ENCODE measurements around the gene B4GALT1.
"Not testable (repeated sequence)": the region's sequence is repeated elsewhere in the genome, so short reads cannot be mapped to it uniquely, and the experiment has no call there.

The B4GALT1 gene

DNA sequence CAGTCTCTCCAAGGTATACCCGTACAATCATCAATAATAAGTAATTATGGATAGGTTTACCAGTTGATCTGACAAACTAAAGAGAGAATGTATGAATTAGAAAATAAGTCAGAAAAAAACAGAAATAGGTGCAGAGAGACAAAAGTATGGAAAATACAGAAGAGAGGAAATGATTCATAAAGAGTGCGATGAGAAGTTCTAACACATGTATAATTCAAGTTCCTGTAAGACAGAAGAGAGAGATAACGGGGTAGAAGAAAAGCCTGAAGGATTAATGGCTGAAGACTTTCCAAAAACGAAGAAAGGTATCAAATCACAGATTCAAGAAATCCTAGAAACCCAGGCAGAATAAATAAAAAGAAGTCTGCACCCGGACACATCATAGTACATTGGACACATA is 74.5 kb downstream of the B4GALT1 start:
- DNase-seq = no peak

DNA sequence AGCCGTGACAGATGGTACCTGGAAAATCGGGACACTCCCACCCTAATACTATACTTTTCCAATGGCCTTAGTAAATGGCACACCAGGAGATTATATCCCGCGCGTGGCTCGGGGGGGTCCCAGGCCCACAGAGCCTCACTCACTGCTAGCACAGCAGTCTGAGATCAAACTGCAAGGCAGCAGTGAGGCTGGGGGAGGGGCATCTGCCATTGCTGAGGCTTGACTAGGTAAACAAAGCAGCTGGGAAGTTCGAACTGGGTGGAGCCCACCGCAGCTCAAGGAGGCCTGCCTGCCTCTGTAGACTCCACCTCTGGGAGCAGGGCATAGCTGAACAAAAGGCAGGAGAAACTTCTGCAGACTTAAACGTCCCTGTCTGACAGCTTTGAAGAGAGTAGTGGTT is 81.5 kb downstream of the B4GALT1 start:
- DNase-seq = not testable (repeated sequence)

DNA sequence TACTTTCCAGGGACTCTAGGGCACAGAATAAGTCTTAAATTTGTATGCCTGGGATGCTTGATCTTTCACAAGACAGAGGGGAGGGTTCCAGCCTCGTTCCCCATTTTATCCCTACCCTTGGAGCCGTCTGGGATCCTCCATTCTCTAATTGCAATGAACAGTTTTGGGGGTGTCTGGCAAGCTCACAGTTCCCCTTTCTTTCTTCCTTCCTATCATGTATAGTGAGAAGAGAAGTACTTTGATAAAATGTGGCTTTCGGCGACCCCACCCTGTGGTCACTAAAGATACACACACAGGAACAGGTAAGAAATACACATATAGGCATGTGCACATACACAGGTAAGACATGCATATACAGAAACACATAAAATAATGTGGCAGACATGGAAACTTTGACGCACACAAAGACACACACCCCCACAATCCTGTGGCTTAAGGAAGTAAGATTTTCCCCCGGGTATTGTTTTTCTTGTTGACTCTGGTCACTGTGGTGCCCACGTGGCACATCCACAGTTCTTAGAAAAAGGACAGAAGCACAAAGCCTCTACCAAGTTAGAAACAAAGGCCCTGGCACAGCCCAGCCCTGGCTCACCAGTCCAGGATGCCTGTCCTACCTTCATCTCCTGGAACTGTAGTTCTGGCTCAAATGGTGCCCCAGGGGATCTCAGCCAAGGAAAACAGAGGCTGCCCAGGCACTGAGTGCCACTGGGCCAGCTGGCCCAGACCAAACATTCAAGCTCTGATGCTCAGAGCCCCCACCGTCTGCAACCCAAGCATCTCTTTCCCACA is 84.4 kb downstream of the B4GALT1 start:
- no peak for DNase-seq

DNA sequence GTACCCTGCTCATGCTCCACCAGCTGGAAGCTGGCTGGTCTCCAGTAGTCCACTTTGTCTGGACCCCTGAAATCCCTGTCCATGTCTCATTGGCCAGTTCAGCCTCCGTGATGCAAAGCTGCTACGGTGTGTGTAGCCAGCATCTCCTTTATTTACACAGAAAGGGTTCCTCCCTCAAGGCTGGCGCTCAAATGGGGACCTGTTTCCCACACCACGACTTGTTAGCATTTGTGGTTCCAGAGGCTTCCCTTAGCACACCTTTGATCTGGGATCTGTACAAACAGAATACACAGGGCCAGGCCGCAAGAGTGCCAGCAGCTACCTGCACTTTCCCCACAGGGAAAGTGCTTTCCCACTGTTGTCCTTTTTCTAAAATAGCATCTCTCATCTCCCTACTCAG is 85.0 kb downstream of the B4GALT1 start:
- DNase-seq = no peak

DNA sequence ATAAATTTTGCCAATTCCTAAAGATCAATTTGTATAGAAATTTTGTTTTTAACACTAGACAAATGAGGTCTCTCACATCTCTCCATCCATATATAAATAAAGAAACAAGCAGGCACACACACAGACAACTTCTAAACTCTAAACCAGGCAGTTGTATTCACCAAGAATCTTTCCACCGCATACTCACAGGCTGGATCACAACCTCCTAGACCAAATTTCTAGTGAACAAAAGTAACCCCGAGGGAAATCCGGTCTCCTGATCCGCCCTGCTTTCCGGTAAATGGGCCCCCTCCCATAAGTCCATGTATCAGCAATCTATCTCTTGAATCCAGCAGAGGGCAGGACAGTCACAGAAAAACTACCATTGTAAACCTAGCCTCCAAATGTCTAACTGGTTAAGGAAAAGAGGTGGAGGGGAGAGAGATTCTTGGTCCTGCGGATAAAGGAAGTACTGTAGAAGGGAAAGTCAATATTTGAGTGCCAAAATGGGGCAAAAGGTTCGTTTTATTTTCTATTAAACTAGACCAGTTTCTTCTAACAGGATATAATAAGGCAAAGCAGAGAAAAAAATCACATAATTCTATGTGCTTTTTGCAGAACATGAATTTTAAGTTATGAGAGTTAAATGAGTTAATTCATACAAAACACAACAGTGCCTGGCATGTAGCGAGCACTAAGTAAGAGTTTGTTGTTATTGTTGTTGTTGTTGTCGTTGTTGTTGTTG is 85.8 kb downstream of the B4GALT1 start:
- peak; percentile 68 for DNase-seq

DNA sequence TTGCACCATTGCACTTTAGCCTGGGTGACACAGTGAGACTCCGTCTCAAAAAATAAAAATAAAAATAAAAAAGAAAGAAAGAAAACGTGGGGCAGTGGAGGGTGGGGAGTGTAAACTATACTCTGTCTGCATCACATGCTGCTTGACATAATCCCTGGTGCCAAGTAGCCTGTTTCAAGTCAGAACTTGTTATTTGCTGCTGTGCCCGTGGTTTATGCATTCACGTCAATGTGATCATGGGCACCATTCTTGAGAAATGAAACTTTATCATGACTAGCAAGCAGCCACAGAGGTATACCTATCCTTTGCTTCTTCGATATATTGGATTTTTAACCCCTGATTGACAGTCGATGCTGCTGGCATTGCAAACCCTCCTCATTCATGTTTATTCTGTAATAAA is 86.6 kb downstream of the B4GALT1 start:
- no peak for DNase-seq

DNA sequence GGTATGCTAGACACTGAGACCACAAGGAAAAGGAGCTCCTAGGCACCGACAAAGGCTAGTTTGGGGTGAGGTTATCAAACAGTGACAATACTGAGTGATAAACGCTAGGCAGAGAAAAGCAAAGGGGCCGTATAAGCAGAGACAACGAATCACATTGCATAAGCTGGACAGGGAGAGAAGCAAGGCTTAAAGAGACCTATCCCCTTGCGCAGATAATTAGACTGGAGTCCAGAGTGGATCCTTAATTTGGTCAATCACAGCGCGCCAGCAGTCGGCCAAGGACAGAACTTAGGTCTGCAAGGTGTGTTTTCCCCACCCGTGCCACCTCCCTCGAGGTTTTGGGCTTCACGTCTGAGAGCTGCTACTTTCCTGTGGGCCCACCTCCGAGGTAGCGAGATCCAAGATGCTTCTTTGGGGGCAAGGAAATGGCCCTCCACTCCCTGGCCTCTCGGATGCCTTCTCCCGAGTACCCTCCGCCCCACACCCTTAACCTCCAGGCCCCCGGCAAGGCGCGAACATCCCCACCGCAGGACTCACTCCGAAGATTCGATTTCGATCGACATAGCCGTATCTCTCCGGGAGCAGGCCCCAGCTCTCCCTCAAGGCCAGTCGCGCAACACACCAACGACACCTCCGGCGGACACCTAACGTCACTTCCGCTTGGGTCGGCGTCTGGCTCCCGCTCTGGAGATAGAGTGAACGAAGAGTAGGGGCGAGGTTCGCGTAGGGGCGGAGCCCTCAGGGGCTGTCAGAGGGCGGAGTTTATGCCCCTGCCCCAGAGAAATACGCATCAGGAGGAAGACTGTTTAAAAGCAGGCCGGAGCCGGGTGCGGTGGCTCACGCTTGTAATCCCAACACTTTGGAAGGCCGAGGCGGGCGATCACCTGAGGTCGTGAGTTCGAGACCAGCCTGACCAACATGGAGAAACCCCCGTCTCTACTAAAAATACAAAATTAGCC is 90.8 kb downstream of the B4GALT1 start, which contains the start of gene SMU1:
TSS of gene SMU1 (minus strand) at position 629 of the 959 bp plus-strand sequence. CDS start at position 563, 66 bp downstream.
- peak; percentile 88 for DNase-seq

DNA sequence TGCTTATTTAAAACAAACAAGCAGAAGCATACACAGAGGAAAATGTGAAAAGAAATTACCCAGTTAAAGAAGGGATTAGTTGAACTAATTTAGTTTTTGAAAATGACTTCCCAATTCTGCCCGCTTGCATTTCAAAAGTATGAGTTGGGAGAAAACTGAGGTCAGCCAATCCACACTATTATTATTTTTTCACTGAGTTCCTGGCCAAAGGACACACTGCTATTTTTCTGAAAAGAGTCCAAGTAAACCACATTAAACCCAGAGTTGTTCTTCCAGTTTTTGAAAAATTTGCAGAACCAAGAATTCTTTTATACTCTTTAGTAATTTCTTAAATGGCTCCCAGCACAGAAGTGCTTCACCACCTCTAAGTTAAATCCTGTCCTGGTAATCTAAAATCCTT is 98.1 kb downstream of the B4GALT1 start:
- no peak for DNase-seq

DNA sequence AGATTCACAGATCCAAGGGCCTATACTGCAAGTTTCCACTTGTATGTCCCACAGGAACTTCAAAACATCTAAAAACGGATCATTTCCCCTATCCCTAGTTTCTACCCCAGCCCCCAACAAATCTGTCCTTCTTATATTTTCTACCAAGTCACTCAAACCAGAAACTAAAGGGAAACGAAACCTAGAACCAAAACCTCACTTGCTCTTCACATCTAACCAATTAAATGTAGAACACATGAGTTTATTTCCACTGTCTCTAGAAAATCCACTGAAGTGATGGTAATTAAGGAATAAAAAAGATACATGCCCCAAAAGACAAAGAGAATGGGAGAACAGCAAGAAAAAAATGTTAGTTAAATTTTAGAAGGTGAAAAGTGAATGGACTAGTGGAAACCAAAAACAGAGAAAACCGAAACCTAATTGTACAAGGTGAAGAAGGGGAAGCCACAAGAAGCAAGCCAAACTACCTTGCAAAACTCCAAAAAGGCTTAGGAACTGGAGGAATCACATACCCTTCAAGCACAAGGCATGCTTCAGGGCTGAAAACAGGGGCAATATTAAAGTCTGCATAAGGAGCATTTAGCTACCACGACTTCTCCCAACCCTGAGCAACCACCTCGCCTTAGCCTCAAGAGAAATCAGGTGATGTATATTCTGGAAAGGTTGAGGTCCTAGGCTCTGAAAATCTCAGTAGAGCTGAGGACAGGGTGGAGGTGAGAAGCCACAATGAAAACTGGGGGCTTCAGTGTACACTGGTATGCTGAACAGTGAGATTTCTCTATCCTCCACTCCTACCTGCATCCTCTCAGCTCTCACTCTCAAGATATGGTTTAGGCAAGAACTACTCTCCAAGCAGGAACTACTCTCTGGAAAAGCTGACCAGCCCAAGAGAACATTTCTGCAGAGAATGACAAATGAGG is 101.7 kb downstream of the B4GALT1 start:
- no peak for DNase-seq

Measured in SHP77 treated with DMSO at 0.1 percent for 48 hours (cell line).